GM21619 (cell line): ENCODE results near the gene RITA1.
"Not testable (repeated sequence)": the region's sequence is repeated elsewhere in the genome, so short reads cannot be mapped to it uniquely, and the experiment has no call there.

Source experiments
- ATAC-seq: cut with Tn5 transposase; IDR thresholded peaks from one replicate; pipeline ENCODE4 v1.9.1; 2021; ENCODE audit not compliant: unreplicated experiment

Gene RITA1

DNA sequence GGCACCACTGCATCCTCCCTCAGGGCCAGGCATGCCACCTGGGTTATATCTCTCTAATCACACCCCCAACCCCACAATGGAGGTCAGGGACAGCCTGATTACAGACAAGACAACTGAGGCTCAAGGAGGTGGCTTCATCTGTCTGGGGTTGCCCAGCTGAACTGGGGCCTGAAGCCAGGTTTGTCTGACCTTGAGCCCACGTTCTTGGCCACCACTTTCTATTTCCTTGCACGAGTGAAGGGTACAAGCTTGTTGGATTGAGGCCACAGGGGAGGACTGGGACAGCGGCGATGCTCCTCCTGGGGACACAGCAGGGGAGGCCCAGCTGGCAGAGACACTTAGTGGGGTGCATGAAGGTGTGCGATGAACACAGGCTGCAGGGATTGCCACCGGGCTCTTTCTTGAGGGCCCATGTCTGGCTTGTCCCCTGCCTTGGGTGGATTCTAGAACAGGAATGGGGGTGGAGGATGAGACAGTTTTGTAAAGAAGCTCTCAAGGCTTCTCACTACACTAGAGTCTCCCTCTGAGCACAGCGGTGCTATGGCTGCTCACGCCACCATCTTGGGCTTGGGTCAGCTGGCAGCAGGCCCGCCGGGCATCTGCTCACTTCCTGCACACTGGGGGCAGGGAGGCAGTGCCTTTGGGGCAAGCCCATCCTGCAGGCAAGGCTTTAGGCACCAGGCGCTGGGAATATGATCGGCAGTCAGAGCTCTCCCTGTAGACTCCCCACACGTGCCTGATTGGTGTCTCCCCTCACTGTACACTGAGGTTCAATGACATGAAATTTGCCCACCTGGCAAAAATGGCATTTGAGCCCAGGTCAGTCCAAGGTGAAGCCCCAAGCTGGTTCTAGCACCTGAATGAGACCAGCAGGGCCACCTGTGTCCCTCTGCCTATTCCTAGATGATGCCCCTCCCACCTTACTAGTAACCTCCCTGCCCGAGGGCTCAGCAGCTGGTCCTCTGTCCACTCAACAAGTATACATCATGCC lies 16.0 kb downstream of the RITA1 start:
- ATAC-seq: no peak

DNA sequence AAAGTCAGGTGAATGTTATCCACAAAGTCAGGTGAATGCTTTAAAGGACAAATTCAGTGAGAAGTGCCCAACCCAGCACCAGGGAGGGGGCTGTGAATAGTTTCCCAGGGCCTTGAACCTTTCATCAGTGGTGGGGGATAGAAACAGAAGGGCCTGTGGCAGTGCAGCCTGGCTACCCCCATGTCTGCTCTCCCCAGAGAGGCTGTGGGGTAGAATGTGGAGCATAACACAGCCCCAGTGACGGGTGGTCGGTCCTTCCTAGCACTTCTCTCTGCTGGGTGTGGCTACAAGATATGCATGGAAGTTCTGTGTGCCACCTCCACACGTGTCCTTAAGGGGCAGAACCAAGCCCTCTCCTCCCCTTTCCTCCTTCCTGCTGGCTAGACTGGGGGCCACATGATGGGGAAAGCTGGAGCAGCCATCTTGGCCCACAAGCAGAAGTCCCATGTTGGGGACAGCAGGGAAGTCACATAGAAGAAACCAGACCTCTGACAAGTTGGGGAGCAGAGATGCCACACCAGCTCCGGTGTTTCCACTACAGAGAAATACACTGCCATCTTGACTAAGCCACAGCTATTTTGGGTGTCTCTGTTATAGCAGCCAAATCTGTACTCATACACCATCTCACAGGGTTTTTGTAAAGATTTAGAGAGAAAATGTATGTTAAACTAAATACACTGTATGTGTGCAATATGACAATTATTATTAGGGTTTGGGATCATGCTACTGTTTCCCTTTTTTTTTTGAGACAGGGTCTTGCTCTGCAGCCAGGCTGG lies 17.0 kb downstream of the RITA1 start:
- no peak for ATAC-seq

DNA sequence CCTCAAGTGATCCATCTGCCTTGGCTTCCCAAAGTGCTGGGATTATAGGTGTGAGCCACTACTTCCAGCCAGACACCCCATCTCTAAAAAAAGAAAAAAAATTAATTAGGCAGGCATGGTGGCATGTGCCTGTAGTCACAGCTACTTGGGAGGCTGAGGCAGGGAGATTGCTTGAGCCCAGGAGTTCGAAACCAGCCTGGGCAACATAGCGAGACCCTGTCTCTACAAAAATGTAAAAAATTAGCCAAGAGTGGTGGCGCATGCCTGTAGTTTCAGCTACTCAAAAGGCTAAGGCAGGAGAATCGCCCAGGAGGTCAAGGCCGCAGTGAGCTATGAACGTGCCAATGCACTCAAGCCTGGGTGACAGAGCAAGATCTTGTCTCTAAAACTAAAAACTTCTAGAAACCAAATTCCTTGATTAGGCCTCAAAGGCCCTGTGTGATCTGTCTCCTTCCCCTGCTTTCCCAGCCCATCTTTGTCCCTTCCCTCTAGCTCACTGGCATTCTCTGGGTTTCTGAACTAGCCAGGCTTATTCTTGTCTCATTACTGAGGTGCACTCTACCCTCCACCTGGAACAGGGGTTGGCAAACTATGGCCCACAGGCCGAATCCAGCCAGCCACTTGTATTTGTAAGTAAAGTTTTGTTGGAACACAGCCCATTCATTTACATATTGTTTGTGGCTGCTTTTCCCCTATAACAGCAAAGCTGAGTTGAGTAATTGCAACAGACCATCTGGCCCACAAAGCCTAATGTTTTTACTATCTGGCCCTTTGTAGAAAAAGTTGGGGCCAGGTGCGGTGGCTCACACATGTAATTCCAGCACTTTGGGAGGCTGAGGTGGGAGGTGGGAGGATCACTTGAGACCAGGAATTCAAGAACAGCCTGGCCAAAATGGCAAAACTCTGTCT lies 18.6 kb downstream of the RITA1 start:
- ATAC-seq: no peak

DNA sequence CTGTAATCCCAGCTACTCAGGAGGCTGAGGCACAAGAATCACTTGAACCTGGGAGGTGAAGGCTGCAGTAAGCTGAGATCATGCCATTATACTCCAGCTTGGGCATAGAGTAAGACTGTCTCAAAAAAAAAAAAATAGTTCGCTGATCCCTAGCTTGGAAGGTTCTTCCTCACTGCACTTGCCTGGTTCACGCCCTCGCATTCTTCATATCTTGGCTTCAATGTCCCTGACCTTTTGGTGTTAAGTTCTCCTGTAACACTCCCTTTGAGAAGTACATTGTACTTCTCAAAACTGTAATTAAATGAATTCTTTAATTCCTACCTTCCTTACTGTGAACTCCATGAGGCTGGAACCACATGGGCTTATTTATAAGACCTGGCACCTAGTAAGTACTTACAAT lies 19.3 kb downstream of the RITA1 start:
- ATAC-seq: no peak

DNA sequence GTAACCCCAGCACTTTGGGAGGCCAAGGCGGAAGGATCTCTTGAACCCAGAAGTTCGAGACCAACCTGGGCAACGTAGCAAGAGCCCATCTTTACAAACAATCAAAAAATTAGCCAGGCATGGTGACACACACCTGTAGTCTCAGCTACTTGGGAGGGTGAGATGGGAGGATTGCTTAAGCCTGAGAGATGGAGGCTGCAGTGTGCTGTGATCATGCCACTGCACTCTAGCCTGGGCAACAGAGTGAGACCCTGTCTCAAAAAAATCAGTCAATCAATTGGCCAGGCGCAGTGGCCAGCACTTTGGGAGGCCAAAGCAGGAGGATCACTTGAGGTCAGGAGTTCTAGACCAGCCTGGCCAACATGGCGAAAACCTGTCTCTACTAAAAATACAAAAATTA lies 21.3 kb downstream of the RITA1 start:
- not testable (repeated sequence) for ATAC-seq

DNA sequence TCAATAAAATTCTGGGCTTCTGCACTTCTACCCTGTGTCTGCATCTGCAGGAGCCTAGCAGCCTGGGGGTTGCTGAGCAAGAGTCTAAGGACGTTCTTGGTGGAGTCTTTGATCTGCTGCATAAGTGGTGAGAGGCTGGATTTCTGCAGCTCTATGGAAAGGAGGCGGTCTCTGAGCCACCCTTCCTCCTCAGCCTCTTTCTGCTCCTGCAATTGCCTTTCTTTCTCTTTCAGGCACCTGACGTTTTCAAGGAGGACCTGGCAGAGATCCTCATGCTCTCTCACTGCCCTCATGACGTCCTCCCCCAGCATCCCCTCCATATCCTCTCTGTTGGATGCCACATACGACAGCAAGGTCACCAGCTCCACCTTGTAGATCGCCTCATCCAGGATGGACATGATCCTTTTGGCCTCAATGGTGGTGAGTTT lies 22.1 kb downstream of the RITA1 start:
- ATAC-seq: peak; percentile 1

DNA sequence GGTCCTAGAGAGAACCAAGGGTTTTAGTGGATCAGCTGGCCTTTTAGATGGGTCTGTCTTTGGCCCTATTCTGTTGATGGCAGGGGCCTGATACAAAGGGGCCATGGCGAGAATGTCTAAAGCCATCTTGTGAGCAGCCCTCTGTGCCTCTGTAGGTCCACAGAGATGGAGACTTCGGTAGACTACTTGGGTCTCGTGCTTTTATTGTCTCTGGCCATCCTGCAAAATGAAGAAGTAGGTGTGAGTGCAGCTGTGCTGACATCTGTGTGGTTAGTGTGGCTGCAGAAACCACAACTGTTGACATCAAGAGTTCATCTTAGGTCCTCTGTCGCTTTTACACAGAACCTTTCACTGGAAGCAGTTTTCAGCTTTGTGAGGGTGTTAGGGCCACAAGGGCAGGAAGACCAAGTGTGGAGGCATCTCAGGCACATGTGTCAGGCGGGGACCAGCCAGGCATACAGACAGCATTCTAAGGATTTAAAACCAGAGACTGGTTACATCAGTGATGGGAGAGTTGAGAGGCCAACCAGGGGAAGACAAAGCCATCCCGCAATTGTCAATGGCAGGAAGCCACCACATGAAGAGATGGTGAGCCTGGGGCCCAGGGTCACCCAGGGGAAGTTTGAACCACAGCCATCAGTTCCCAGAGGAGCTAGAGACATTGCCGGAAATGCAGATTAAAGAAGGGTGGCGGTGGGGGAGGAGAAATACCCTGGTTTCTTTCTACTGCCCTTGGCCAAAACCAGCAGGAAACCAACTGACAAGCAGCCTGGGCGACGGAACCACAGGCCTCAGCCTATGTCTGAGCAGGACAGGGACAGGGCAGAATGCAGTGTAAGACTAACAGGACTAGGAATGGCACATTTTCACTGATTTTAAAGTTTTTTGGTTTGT lies 22.8 kb downstream of the RITA1 start:
- peak; percentile 79 for ATAC-seq

DNA sequence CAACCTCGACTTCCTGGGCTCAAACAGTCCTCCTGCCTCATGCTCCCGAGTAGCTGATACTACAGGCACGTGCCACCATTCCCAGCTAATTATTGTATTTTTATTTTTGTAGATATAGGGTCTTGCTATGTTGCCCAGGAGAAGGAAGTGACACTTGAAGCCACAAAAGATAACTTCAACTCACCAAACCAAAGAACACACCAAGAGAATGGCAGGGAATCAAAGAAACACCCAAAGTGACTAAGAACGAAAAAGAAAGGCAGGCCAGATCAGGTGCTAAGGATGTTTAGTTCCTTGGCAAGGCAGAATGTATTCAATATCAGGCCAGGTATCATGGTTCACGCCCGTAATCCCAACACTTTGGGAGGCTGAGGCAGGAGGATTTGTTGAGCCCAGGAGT lies 25.6 kb downstream of the RITA1 start:
- ATAC-seq: no peak

DNA sequence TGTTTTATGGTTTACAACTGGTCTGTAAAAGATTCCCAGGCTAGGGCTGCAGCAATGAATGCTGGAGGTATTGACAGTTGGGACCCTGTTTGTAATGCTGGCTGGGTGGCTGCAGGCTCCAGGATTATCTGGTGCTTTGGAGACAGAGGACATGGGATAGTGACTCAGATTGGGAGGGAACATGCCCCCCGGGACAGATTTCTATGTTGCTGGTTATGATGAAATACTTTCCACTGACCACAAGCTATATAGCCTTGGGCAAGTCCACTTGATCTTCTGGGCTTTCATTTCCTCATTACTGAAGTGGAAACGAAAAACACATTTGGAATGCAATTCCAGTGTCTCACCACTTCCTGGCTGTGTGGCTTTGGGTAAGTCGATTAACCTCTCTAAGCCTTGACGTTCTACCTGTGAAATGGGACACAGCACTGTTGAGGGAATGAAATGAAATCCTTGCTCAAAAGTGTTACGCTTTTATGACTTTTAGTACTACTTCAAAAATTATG lies 29.4 kb downstream of the RITA1 start:
- ATAC-seq: no peak

DNA sequence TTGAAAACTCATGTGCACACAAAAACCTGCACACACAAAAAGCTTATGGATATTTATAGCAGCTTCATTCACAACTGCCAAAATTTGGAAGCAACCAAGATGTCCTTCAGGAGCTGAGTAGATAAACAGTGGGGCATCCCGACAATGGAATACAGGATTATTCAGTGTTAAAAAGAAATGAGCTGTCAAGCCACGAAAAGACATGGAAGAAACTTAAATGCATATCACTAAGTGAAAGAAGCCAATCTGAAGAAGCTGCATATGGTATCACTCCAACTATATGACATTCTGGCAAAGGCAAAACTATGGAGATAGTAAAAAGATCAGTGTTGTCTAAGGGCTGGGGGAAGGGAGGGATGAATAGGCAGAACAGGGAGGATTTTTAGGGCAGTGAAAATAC lies 30.5 kb downstream of the RITA1 start:
- ATAC-seq: no peak

DNA sequence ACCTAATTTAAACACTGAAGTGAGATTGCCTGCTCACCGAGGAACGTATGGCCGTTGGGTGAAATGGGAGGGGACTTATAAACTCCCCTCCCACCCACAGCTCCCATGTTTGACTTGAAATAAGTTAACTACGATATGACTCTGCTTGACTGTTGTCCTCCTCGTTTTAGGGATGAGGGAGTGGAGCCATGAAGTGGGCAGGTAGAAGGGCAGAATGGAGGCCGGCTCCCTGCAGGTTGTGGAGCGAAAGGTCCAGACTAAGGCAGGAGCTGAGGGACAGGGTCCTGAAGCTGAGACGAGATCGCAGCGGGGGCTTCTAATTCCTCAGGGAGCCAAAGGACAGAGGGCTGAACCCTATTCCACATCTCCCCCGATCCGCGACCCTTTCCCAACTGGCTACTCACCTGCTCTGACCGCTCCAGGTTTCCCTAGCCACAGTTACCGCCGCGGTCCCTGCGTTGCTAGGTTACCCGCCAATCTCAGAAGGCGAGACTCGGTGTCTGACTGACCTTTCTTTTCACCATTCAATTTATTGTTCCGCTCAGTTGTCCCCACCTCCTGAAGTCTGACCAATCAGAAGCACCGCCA lies 35.2 kb downstream of the RITA1 start:
- no peak for ATAC-seq

DNA sequence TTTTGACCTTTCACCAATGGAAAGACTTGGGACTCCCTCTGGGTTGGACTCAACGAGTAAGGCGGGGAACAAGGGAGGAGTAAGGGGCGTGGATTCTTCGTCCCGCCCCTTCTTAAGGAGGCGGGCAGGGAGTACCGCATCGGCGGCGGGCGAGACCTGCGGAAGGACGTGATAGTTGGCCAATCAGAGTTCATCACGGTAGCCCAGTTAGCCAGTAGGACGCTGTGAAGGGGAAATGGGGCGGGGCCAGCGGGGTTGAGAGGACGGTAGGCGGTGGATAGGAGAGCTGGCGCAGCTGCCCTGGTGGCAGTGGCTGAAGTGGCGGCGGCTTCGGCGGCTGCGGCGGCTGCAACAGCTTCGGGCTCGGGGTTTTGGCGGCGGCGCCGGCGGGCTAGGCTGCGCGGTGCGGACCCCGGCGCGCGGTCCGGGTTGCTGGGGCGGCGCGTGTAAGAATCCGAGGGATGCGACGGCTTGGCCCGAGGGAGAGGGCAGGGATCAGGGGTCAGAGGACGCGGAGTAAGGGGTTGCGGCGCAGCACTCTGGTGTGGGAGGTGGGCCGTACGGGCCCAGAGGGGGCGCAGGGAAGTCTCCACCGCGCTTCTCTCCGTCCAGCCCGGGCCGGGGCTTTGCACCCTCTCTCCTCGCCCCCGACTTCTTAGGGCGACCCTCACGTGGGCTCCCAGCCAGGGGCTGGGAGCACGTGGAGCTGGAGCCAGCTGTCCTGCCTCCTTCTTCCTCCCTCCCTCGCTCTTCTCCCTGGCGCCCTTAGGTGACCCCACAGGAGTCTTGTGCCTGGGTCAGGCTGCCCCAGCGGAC lies 35.9 kb downstream of the RITA1 start, which contains the start of gene TPCN1:
Gene TPCN1 (plus strand): TSS at position 284 of the 816 bp plus-strand sequence. CDS start 5,389 bp downstream, outside the sequence.
- ATAC-seq: peak; percentile 87

DNA sequence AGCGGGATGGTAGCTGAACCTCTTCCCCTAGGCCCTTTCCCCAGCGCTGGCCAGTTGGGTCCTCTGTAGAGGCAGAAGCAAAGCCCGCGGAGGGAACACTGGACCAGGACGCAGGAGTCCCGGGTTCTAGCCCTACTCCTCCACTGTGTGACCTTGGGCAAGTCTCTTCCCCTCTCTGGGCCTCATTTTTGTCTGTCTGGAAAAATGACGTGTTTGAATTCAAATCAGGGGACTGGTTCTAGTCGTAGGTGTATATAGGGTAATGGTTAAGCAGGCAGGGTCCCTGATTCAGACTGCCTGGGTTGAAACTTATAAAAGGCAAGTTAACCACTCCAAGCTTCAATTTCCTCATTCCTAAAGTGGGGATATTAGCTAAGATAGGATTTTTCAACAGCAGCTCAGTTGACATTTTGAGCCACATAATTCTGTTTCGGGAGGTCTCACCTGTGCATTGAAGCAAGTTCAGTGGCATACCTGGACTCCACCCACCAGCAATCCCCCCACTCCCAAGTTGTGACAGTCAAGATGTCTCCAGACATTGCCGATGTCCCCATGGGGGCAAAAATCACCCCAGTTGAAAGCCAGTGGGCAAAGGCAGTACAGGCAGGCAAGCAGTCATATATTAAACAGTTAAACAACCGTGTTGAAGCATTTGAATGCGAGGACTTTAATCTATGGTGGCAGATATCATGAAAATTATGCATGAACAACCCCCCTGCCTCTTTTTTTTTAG lies 36.6 kb downstream of the RITA1 start:
- no peak for ATAC-seq

DNA sequence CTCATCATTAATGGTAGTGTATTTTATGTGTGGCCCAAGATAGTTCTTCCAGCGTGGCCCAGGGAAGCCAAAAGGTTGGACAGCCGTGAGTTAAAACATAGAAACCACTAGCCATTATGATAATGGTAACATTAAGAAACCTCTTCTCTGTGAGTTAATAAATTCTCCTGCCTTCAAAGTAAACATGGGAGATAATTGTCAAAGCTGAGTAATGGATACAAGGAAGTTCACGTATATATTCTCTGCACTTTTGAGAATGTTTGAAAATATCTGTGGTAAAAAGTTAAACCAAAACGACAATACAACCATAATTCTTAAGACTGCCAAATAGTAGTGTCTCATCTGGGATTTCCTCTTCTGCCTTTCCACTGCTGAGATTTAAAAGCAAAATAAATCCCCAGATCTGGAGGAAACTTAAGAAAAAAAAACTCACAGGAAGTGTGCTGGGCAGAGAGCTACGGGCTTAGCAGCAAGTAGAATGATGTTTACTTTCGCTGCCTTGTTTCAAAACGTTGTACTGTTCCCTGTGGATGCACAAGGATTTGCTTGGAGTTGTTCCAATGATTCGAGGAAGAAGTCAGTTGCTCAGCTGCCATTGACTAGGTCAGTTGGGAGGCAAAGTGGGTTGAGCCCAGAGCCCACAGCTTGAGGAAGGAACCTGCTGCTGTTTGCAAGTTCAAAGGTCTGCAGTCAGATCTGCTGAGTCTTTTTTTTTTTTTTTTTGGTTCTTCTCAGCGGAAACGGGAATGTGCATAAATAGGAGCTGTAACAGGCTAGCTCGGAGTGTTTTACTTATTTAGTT lies 37.4 kb downstream of the RITA1 start:
- no peak for ATAC-seq

DNA sequence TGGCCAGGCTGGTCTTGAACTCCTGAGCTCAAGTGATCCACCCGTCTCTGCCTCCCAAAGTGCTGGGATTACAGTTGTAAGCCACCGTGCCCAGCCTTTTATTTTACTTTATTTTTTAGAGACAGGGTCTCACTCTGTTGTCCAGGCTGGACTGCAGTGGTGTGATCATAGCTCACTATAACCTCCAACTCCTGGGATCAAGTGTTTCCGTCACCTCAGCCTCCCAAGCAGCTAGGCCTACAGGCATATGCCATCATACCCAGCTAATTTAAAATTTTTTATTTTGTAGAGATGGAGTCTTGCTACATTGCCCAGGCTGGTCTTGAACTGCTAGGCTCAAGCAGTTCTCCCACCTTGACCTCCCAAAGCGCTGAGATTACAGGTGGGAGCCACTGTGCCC lies 39.4 kb downstream of the RITA1 start:
- no peak for ATAC-seq

DNA sequence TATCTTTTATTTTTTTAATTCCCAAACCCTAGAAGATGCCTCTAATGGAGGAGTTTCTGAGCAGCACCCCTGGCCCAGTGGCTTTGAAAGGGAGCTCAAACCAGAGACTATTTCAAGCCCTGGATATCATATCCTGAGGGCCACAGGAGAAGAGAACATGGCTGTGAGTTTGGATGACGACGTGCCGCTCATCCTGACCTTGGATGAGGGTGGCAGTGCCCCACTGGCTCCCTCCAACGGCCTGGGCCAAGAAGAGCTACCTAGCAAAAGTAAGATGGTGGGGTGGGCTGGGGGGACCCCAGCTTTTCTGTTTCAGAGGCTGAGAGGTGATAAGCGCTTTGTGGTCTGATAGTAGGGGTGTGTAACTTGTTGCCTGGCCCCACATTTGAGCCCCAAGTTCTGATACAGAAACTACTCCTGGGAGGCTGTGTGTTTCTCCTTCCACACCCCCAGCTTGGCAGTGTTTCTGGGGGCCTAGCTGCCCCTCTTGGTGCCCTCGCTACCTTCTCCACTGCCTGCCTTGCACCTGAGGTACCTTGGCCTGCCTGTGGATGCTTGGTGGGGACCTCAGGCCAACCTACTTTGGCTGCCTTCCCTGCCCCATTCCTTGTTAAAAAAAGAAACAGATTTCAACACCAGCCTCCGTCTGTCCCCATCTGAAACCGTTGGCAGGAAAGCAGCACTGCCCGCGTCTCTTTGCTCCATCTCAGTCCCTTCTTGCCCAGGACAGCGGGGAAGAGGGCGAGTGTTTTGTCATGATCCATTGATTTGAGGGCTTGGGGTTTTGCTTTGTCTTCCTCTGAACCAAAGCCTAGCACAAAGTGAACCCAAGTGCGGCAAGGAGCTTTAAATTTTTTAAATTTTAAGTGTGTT lies 41.4 kb downstream of the RITA1 start:
- ATAC-seq: no peak
